Measurements from ENCODE around the gene USPL1.

The USPL1 gene

DNA sequence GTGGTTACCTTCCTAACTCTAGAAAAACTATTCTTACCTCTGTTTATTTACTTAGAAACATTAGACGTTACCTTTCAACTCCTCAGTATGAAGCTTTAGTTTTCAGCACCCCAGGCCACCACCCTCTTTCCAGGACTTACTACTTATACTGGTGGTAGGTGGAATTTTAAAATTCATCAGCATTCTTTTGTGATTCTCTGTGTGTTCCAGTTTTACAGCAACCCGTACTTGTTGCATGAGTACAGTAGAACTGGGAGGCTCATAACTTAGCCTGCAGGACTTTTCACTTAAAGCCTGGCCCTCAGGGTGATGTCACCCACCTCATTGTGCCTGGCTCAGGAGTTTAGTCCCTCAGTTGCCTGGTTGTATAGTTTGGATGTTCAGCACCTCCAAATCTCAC lies 68.3 kb downstream of the USPL1 start:
- in situ Hi-C loops (cut with MboI; ENCODE audit: low pct_unique_long_range_greater_than_20kb, low sequenced_read_pairs): no loop called here
- no peak for DNase-seq

DNA sequence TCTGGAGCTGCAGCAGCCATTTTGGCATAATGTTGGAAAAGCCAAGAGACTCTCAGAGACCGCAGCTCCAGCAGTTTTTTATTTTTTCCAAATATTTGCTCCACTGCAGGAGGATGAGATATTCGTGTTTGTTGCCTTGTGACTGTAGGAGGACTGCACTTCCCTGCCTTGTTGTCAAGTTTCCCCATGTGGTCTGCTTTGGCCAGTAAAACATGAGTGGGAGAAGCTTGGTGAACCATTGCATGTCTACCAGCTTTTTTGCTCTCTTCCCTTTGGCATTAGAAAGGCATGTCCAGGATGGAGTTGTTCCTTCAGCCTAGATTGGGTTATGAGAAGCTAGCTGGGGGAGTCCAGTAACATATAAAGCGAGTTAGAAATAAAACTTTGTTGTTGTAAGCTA lies 69.9 kb downstream of the USPL1 start:
- in situ Hi-C loops (cut with MboI; ENCODE audit: low pct_unique_long_range_greater_than_20kb, low sequenced_read_pairs): no loop called here
- no peak for DNase-seq

DNA sequence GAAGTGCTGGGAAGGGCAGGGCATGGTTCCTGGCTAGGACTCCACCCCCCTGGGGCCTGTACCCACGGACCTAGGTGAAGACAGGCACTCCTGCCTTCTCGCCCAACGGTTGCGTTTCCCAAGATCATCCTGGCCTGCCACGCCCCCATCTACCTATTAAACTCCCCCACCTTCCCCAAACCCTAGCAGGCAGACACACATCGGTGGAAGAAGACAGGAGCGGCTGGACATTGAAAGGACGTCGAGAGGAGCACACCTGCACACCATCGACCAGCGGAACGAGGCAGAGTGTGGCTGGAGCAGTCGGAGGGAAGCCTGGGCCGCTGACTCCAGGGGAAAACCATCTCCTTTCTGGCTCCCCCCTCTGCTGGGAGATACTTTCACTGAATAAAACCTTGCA lies 72.0 kb downstream of the USPL1 start:
- DNase-seq: no peak
- in situ Hi-C loops (cut with MboI; ENCODE audit: low pct_unique_long_range_greater_than_20kb, low sequenced_read_pairs): no loop called here

- in situ Hi-C loops (cut with MboI; ENCODE audit: low pct_unique_long_range_greater_than_20kb, low sequenced_read_pairs): no loop called here
- no peak for DNase-seq
Measured at GRCh38 chr13:30690282-30691188, 72.8 kb downstream of the USPL1 start.

DNA sequence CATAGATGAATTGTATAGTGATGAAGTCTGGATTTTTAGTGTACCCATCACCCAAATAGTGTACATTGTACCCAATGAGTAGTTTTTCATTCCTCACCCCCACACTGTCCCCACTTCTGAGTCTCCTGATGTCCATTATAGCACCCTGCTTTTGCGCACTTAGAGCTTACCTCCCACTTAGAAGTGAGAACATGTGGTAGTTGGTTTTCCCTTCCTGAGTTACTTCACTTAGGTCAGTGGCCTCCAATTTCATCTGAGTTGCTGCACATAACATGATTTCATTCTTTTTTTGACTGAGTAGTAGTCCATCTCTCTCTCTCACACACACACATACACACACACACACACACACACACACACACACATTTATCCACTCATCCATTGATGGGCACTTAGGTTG lies 74.4 kb downstream of the USPL1 start:
- DNase-seq: no peak
- in situ Hi-C loops (cut with MboI; ENCODE audit: low pct_unique_long_range_greater_than_20kb, low sequenced_read_pairs): no loop called here

DNA sequence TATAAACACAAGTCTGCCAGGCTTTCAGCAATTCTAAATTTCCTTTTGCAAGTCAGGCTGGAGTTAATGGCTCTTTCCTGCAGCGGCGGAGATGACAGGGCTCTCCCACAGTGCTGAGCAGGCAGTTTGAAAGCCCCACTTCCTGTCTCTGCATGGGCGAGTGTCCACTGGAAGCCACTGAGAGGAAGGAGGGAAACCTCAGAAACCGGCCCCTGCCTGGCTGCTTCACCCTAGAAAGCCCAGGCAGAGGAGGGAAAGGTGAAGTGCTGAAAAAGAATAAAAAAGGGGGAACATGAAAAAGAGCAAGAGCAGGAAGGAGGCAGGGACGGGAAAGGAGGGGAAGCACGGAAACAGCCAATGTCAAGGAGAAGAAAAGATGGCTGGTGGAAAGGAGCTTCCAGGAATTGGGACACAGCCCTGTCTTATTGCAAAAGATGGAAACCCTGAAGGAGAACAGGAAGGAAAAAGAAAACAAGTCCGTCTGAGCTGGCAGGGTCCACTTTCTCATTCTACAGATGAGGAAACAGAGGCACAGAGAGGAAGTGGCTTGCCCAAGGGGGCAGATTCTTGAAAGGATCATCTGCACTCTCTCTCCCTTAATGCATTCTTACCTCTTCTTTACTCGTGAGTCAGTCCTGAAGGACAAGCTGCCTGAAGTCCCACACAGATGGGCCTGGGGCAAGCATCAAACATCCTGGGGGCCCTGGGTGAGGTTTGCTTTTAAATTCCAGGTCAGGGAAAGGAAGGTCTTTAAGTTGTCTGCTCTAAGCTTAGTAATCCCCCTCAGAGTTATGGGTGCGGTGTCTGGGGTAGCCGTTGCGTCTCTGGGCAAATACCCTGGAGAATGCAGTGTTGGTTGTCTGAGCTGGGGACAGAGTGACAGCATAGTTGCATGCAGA lies 78.8 kb downstream of the USPL1 start:
- DNase-seq: peak; percentile 58
- in situ Hi-C loops (cut with MboI; ENCODE audit: low pct_unique_long_range_greater_than_20kb, low sequenced_read_pairs): no loop called here

DNA sequence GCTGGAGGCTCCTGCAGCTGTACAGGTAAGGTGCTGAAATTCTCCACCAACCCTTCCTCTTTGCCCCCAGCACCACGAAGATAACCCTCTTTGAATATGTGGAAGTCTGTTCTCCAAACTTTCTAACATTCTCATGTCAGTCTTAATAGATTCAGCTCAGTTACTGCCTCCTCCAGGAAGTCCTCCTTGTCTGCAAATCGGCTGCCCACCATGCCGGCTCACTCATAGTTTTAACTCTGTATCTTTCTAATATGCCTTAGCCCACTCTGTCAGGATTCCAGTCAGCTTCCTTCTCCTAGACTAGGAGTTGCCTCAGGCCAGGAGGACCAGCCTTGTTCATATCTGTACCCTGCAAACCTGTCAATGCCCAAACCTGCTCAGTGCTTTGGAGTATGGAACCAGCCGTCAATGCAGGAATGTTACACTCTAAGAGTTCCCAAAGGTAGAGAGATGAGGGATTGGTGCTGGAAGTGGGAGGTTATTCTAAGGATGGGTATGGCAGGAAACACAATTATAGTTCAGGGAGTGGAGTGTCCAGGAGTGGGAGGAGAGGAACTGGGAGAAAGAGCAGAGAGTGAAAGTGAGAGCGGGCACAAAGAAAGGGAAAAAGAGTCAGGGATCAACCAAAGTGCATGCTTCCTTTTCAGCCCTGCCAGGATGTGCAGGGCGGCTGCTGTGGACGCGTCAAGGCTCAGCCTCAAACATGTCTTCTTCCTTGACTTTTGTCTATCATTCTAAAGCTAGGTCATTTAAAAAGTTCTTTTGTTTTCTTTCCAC lies 79.6 kb downstream of the USPL1 start:
- in situ Hi-C loops (cut with MboI; ENCODE audit: low pct_unique_long_range_greater_than_20kb, low sequenced_read_pairs): no loop called here

GRCh38 chr13:30697996-30698401 lies 80.3 kb downstream of the USPL1 start:
- no peak for DNase-seq
- in situ Hi-C loops (cut with MboI; ENCODE audit: low pct_unique_long_range_greater_than_20kb, low sequenced_read_pairs): no loop called here

More for the DNA sequence above, 79.6 kb downstream of the USPL1 start:
- DNase-seq: no peak

DNA sequence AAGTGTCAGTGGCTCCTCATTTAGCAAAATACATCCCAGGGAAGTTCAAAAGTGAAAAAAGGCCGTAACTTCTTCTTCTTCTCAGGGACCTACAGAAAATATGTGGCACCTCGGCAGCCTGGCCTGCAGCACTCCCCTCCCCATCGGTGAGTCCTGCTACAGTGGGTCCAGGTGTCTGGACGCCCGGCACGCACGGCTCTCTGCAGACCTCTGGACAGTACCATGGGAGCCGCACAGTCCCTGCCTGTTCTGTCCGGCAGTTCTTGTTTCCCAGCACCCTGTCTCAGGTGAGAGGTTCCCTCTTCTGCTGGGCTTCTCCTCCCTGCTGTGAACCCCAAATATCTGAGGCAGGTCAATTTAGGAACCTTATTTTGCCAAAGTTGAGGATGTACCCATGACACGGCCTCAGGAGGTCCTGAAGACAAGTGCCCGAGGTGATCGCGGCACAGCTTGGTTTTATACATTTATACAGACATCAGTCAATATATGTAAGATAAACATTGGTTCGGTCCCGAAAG lies 80.8 kb downstream of the USPL1 start:
- in situ Hi-C loops (cut with MboI; ENCODE audit: low pct_unique_long_range_greater_than_20kb, low sequenced_read_pairs): no loop called here
- DNase-seq: no peak

DNA sequence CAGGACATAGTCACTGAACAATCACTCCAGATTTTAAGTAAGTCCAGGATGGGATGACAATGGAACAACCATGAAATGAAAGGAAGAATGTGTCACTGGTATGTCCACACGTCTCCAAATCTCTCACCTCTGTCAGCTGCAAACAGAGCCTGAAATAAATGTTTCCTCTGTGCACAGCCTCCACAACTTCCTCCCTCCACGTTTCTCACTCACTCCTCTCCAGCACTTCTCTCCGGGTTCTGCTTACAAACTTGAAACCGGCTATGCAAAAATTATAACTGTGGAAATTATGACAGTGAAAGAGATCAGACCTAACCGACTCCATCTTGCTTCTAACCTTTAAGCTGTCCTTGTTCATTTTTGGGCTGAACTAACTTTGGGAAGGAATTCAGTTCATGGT lies 82.6 kb downstream of the USPL1 start:
- no peak for DNase-seq
- in situ Hi-C loops (cut with MboI; ENCODE audit: low pct_unique_long_range_greater_than_20kb, low sequenced_read_pairs): no loop called here

DNA sequence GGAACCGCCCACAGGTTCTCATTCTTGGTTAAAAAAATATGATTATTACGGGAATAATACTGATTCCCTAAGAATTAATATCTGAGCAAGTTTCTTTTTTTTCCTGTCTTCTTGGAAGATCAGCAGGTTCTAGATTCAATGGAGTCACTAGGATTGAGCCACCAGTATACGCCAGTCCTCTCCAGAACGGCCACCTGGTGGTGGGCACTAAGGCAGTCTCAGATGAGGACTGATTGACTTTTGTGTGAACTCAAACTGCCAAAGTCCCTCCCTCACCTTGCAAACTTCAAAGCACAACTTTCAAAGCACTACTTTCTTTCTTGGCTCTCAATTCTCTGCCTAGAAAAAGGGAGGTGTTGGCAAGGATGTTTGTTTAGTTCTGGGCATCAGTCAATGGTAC lies 84.3 kb downstream of the USPL1 start:
- in situ Hi-C loops (cut with MboI; ENCODE audit: low pct_unique_long_range_greater_than_20kb, low sequenced_read_pairs): no loop called here
- no peak for DNase-seq

GRCh38 chr13:30704596-30704995 lies 86.9 kb downstream of the USPL1 start:
- no peak for DNase-seq
- in situ Hi-C loops (cut with MboI; ENCODE audit: low pct_unique_long_range_greater_than_20kb, low sequenced_read_pairs): no loop called here

DNA sequence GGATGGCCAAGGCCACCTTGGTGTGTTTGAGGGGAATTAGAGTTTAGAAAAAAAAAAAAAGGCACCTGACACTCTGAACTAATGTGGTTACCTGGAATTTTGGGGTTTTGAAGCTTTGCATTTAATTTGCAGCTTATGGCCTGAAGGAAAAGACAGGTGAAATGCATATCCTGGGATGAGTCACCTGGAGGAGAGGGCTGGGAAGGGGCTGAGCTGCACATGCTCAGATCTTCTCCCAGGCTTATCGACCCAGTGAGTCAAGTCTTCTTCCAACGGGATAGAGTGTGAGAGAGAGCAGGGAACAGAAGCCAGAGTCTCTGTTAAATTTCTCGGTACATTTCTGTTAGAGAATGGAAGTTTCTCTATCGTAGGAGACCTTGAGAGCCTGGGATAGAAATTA lies 88.0 kb downstream of the USPL1 start:
- in situ Hi-C loops (cut with MboI; ENCODE audit: low pct_unique_long_range_greater_than_20kb, low sequenced_read_pairs): no loop called here
- DNase-seq: no peak

DNA sequence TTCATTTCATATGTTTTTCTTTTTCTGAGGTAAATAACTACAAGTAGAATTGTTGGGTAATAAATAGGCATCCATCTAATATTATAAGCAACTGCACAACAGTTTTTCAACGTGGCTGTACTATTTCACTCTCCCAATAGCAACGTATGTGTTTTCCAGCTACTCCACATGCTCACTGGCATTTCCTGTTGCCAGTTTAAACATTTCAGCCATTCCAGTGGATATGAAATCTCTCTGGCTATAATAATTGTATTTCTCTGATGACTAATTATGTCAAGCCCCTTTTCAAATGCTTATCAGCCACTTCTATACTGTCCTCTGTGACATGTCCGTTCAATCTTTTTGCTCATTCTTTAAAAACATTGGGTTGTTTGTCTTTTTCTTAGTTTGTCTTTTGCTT lies 90.8 kb downstream of the USPL1 start:
- in situ Hi-C loops (cut with MboI; ENCODE audit: low pct_unique_long_range_greater_than_20kb, low sequenced_read_pairs): no loop called here

More for the DNA sequence above, 90.8 kb downstream of the USPL1 start:
- no peak for DNase-seq

All from KBM-7 (cell line).